DND-41 (cell line): ENCODE measurements around the gene CLOCK.

ENCODE experiments used
- EZH2 ChIP-seq: IDR thresholded peaks from 3 replicates; pipeline ENCODE4 v1.6.1; 2012; ENCODE audit warnings: borderline replicate concordance, low read depth, mild to moderate bottlenecking, moderate library complexity, low read length, inconsistent platforms; ENCODE audit not compliant: severe bottlenecking
- TF ChIP-seq, protein P1 (sequence below): IDR thresholded peaks from 2 replicates; pipeline ENCODE4 v1.5.1; 2012; ENCODE audit warnings: borderline replicate concordance, low read length, moderate library complexity, mild to moderate bottlenecking; ENCODE audit not compliant: poor library complexity, severe bottlenecking; ENCODE audit errors: extremely low read depth

DNA sequence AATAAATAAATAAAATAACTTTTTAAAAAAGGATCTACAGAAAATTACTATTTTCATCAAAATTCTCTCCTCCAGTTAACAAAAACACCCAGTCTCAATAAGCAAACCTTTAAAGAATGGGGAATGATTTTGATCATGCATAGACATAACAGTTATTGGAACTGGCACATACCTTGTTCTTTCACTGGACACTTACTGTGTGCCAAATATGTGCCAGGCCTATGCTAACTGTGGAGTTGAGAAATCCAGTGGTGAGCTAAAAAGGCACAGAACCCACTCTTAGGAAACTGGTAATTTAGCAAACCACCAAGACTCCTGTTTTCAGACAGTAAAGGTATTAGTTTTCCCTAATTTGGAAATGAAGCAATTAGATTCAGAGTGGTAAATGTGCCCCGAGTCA lies 39.1 kb downstream of the CLOCK start:
- TF ChIP-seq, protein P1, sequence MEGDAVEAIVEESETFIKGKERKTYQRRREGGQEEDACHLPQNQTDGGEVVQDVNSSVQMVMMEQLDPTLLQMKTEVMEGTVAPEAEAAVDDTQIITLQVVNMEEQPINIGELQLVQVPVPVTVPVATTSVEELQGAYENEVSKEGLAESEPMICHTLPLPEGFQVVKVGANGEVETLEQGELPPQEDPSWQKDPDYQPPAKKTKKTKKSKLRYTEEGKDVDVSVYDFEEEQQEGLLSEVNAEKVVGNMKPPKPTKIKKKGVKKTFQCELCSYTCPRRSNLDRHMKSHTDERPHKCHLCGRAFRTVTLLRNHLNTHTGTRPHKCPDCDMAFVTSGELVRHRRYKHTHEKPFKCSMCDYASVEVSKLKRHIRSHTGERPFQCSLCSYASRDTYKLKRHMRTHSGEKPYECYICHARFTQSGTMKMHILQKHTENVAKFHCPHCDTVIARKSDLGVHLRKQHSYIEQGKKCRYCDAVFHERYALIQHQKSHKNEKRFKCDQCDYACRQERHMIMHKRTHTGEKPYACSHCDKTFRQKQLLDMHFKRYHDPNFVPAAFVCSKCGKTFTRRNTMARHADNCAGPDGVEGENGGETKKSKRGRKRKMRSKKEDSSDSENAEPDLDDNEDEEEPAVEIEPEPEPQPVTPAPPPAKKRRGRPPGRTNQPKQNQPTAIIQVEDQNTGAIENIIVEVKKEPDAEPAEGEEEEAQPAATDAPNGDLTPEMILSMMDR = no peak
- no peak for TF ChIP-seq EZH2
